ENCODE data around the gene IQSEC2.

DNA sequence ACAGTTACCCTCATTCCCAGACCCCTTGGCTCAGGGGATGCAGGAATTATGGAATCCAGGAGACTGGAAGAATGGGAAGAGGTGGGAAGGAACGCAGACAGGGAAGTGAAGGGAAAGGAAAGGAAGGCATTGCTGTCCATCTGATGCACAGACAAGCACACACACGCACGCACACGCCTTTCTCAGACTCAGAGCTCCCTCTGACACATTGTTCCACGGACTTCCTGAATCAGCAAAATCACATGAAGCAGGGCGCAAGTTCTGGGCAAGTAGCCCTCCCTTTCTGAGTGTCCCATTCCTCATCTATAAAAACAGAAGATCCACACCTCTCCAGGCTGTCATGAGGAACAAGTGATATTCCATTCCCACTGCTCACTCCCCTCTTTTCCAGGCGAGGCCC lies 13.2 kb downstream of the IQSEC2 start:
- TF ChIP-seq POLR2A (IDR thresholded peaks at IDR 0.05) (no peak), POLR2AphosphoS5 (IDR thresholded peaks at IDR 0.05) (no peak)
- TF ChIP-seq, protein P1, sequence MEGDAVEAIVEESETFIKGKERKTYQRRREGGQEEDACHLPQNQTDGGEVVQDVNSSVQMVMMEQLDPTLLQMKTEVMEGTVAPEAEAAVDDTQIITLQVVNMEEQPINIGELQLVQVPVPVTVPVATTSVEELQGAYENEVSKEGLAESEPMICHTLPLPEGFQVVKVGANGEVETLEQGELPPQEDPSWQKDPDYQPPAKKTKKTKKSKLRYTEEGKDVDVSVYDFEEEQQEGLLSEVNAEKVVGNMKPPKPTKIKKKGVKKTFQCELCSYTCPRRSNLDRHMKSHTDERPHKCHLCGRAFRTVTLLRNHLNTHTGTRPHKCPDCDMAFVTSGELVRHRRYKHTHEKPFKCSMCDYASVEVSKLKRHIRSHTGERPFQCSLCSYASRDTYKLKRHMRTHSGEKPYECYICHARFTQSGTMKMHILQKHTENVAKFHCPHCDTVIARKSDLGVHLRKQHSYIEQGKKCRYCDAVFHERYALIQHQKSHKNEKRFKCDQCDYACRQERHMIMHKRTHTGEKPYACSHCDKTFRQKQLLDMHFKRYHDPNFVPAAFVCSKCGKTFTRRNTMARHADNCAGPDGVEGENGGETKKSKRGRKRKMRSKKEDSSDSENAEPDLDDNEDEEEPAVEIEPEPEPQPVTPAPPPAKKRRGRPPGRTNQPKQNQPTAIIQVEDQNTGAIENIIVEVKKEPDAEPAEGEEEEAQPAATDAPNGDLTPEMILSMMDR (IDR thresholded peaks at IDR 0.05 in 8 of 11, conservative IDR thresholded peaks at IDR 0.05 in 3 of 11), result no peak
